ENCODE data around the gene OTOG.

GRCh38 chr11:17601256-17601671 lies 54.2 kb downstream of the OTOG start:
- TF ChIP-seq CTCF (IDR thresholded peaks at IDR 0.05), result no peak
- no peak for TF ChIP-seq POLR2A (IDR thresholded peaks at IDR 0.05)
